Neural cell (in vitro differentiated cells): Measurements from ENCODE around the gene PADI3. TPM values are rescaled to one million over a fixed set of nuclear protein-coding genes. Genes with fewer than 3 reads are reported as not detected.

ENCODE experiments used
- H2AFZ ChIP-seq: fragments of 200-600, 300-800 bp; sonication (generic), shearing (Covaris generic); 2 replicates; pipeline ENCODE4 v1.6.0; 2014; ENCODE audit warnings: low read depth, mild to moderate bottlenecking, antibody characterized with exemption, low read length, moderate library complexity
- H3F3A ChIP-seq: fragments of 200-600 bp; shearing (Covaris generic); 2 replicates; pipeline ENCODE4 v1.6.1; 2016; ENCODE audit warnings: mild to moderate bottlenecking, moderate library complexity, mixed read lengths, antibody characterized with exemption, low read length; ENCODE audit not compliant: insufficient read depth, poor library complexity, severe bottlenecking
- H3K27ac ChIP-seq: fragments of 200-600, 300-800 bp; sonication (generic), shearing (Covaris generic); 2 replicates; pipeline ENCODE4 v1.5.1; 2014; ENCODE audit warnings: mild to moderate bottlenecking, low read length, moderate library complexity
- H3K27me3 ChIP-seq: fragments of 300-800, 200-600 bp; sonication (generic), shearing (Covaris generic); 2 replicates; pipeline ENCODE4 v1.6.0; 2014; ENCODE audit warnings: mild to moderate bottlenecking, low read depth, low read length, moderate library complexity; ENCODE audit not compliant: insufficient read depth
- H3K36me3 ChIP-seq: fragments of 300-800, 200-600 bp; sonication (generic), shearing (Covaris generic); 2 replicates; pipeline ENCODE4 v1.5.1; 2014; ENCODE audit warnings: mild to moderate bottlenecking, antibody characterized with exemption, low read length, moderate library complexity; ENCODE audit not compliant: insufficient read depth
- H3K4me2 ChIP-seq: fragments of 300-800, 200-600 bp; sonication (generic), shearing (Covaris generic); 2 replicates; pipeline ENCODE4 v1.6.0; 2014; ENCODE audit warnings: mild to moderate bottlenecking, low read length
- H3K4me3 ChIP-seq: fragments of 300-800, 200-600 bp; sonication (generic), shearing (Covaris generic); 2 replicates; pipeline ENCODE4 v1.5.1; 2014; ENCODE audit warnings: mild to moderate bottlenecking, low read length, moderate library complexity
- H3K79me2 ChIP-seq: fragments of 200-600 bp; shearing (Covaris generic); replicated peaks from 2 replicates; pipeline ENCODE4 v1.6.0; 2014; ENCODE audit warnings: mild to moderate bottlenecking, low read length, moderate library complexity; ENCODE audit not compliant: insufficient read depth
- H3K9ac ChIP-seq: fragments of 300-800, 200-600 bp; sonication (generic), shearing (Covaris generic); 2 replicates; pipeline ENCODE4 v1.6.1; 2016; ENCODE audit warnings: mild to moderate bottlenecking, low read length, mixed read lengths
- H3K9me2 ChIP-seq: fragments of 200-600 bp; shearing (Covaris generic); 2 replicates; pipeline ENCODE4 v1.6.1; 2016; ENCODE audit warnings: mild to moderate bottlenecking, low read length, mixed read lengths; ENCODE audit not compliant: insufficient read depth
- H3K9me3 ChIP-seq: fragments of 200-600, 300-800 bp; sonication (generic), shearing (Covaris generic); 2 replicates; pipeline ENCODE4 v1.6.1; 2016; ENCODE audit warnings: mild to moderate bottlenecking, mixed run types, low read length, moderate library complexity, mixed read lengths
- H4K20me1 ChIP-seq: fragments of 200-600 bp; shearing (Covaris generic); 2 replicates; pipeline ENCODE4 v1.6.1; 2016; ENCODE audit warnings: mild to moderate bottlenecking, mixed run types; ENCODE audit not compliant: insufficient read depth
- EP300 ChIP-seq: fragments of 450-650 bp; conservative IDR thresholded peaks from 2 replicates; pipeline ENCODE4 v1.6.1; 2014; ENCODE audit warnings: antibody characterized with exemption, mild to moderate bottlenecking, moderate library complexity; ENCODE audit not compliant: poor library complexity, severe bottlenecking
- EZH2 ChIP-seq: fragments of 200-600, 300-800 bp; shearing (Covaris generic), sonication (generic); IDR thresholded peaks from 2 replicates; pipeline ENCODE4 v1.6.1; 2014; ENCODE audit warnings: antibody characterized with exemption, low read length, borderline replicate concordance, mild to moderate bottlenecking; ENCODE audit not compliant: insufficient read depth, poor library complexity, severe bottlenecking
- MXI1 ChIP-seq: fragments of 450-650 bp; conservative IDR thresholded peaks from 2 replicates; pipeline ENCODE4 v1.6.1; 2014; ENCODE audit warnings: antibody characterized with exemption, mild to moderate bottlenecking; ENCODE audit not compliant: poor library complexity, severe bottlenecking
- POLR2AphosphoS5 ChIP-seq: IDR thresholded peaks from 2 replicates; pipeline ENCODE4 v1.6.1; 2012
- RAD21 ChIP-seq: fragments of 450-650 bp; conservative IDR thresholded peaks from 2 replicates; pipeline ENCODE4 v1.6.1; 2014; ENCODE audit warnings: antibody characterized with exemption, mild to moderate bottlenecking, moderate library complexity
- REST ChIP-seq: IDR thresholded peaks from 2 replicates; pipeline ENCODE4 v1.6.1; 2012; ENCODE audit warnings: borderline replicate concordance
- SMC3 ChIP-seq: fragments of 450-650 bp; conservative IDR thresholded peaks from 2 replicates; pipeline ENCODE4 v1.6.1; 2014; ENCODE audit warnings: antibody characterized with exemption, mild to moderate bottlenecking, moderate library complexity; ENCODE audit not compliant: poor library complexity
- TAF1 ChIP-seq: IDR thresholded peaks from 2 replicates; pipeline ENCODE4 v1.6.1; 2012; ENCODE audit warnings: low read depth
- polyA plus RNA-seq: library from polyadenylated mRNA; depleted of rRNA; stranded (reverse); fragments of >200 nt; gene quantifications from 2 replicates; pipeline ENCODE4 v1.2.3, GENCODE V29; 2014
- TF ChIP-seq, protein P1 (sequence below): fragments of 450-650 bp; IDR thresholded peaks from 2 replicates; pipeline ENCODE4 v1.5.1; 2014; ENCODE audit warnings: antibody characterized with exemption, mild to moderate bottlenecking, moderate library complexity; ENCODE audit not compliant: poor library complexity, severe bottlenecking

Gene PADI3
- polyA plus RNA-seq, 1 donor from 2014 or later, result not detected

GRCh38 chr1:17265950-17266349, 17.1 kb downstream of the PADI3 start:
- Histone ChIP-seq H3K4me2 (no peak overlapping the region), H3F3A (no peaks in the 10 kb centered on the region), H4K20me1 (no peaks in the 10 kb centered on the region), H3K9me3 (no peaks in the 10 kb centered on the region), H3K27me3 (no peaks in the 10 kb centered on the region), H3K9ac (no peak overlapping the region), H3K4me3 (no peak overlapping the region), H3K79me2 (no peaks in the 10 kb centered on the region), H2AFZ (no peak overlapping the region), H3K36me3 (no peaks in the 10 kb centered on the region), H3K9me2 (no peaks in the 10 kb centered on the region), H3K27ac (no peak overlapping the region)
- TF ChIP-seq REST, result no peak
- no peak for TF ChIP-seq POLR2AphosphoS5
- no peak for TF ChIP-seq TAF1
- no peak for TF ChIP-seq EZH2
- TF ChIP-seq SMC3, result no peak
- TF ChIP-seq, protein P1, sequence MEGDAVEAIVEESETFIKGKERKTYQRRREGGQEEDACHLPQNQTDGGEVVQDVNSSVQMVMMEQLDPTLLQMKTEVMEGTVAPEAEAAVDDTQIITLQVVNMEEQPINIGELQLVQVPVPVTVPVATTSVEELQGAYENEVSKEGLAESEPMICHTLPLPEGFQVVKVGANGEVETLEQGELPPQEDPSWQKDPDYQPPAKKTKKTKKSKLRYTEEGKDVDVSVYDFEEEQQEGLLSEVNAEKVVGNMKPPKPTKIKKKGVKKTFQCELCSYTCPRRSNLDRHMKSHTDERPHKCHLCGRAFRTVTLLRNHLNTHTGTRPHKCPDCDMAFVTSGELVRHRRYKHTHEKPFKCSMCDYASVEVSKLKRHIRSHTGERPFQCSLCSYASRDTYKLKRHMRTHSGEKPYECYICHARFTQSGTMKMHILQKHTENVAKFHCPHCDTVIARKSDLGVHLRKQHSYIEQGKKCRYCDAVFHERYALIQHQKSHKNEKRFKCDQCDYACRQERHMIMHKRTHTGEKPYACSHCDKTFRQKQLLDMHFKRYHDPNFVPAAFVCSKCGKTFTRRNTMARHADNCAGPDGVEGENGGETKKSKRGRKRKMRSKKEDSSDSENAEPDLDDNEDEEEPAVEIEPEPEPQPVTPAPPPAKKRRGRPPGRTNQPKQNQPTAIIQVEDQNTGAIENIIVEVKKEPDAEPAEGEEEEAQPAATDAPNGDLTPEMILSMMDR, result no peak
- TF ChIP-seq EP300, result no peak
- no peak for TF ChIP-seq MXI1
- no peak for TF ChIP-seq RAD21

DNA sequence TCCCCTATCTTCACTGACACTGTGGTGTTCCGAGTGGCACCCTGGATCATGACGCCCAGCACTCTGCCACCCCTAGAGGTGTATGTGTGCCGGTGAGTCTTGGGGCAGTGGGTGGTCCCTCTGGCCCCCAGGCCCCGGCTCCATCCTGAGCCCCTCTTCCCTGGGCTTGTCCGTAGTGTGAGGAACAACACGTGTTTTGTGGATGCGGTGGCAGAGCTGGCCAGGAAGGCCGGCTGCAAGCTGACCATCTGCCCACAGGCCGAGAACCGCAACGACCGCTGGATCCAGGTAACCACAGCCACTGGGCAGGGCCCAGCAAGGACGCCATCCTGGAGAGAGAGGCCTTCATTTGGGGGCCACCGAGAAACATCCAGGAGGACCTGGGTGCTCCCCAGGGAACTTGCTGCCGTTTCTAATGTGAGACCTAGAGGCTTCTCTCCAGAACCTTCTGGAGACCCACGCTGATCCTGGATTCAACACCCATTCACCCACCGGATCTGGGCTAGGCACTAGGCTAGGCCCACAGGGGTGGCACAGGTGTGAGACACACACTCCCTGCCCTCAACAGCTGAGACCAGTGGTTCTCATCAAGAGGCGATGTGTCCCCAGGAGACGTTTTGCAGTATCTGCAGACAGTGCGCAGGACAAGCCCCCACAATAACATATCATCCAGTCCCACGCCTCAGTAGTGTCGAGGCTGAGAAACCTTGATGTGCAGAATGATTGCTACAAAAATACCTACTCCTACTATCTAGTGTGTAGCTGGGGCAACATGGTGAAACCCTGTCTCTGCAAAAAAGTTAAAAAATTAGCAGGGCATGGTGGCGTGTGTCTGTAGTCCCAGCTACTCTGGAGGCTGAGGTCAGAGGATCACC, 22.2 kb downstream of the PADI3 start:
- TF ChIP-seq EZH2, result no peak
- TF ChIP-seq RAD21, result no peak
- no peak for TF ChIP-seq REST
- no peak for TF ChIP-seq EP300
- TF ChIP-seq TAF1, result no peak
- no peak for TF ChIP-seq POLR2AphosphoS5
- no peaks in the 10 kb centered on the region for H4K20me1 ChIP-seq
- no peaks in the 10 kb centered on the region for H3F3A ChIP-seq

More for the DNA sequence above, 22.2 kb downstream of the PADI3 start:
- H2AFZ ChIP-seq, result no peak overlapping the region
- no peaks in the 10 kb centered on the region for H3K27me3 ChIP-seq
- H3K4me2 ChIP-seq, result no peak overlapping the region
- H3K27ac ChIP-seq, result no peak overlapping the region
- H3K36me3 ChIP-seq, result no peaks in the 10 kb centered on the region
- no peaks in the 10 kb centered on the region for H3K79me2 ChIP-seq
- H3K4me3 ChIP-seq, result no peak overlapping the region
- H3K9me3 ChIP-seq, result no peaks in the 10 kb centered on the region
- H3K9ac ChIP-seq, result no peak overlapping the region
- no peaks in the 10 kb centered on the region for H3K9me2 ChIP-seq
